AG08395 (cell line): ENCODE measurements around the gene FBXO8.

Experiments
- DNase-seq: peaks from one replicate; pipeline ENCODE4 v3.0.0; 2012; ENCODE audit warnings: mixed read lengths, low spot score

The FBXO8 gene

DNA sequence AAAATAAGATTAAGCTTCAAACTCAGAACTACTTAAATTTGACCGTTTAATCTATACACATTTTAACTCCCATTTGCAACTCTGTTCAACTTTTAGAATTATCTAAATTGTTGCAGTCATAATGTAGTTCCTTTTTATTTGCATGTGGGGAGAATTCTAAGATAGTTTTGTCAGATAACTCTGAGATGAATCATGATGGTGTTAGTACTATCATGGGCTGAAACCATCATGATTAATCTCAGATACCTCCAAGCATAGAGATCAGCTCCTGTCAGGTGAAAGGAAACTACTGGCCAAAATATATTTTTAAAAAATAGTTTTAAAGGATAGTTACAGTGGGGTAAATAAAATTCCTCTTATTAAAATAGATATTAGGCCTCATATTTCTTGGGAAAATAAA lies 39.0 kb downstream of the FBXO8 start:
- DNase-seq, result peak; percentile 9

- DNase-seq, result no peak
Measured at GRCh38 chr4:174241162-174241561, 42.3 kb downstream of the FBXO8 start.

DNA sequence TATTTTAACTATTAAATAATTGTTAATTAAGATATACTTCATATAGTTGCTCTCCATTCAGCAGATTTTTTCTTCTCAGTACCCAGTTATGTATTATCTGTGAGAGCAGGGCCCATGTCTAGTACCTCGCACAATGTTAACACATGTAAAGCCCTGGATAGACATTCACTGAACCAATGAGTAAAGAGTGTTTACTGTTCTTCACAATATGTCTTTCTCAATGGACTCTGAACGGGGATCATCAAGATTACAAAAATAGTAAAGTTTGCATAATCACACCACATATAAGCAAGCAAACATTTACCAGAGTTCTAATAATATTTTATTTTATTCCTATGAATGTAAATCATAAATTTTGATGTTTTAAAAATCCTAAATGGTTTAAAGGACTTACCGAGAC lies 47.1 kb downstream of the FBXO8 start:
- DNase-seq, result no peak

- DNase-seq, result no peak
Measured at GRCh38 chr4:174230680-174231079, 52.8 kb downstream of the FBXO8 start.

- DNase-seq, result no peak
Measured at GRCh38 chr4:174230148-174230547, 53.3 kb downstream of the FBXO8 start.

- DNase-seq, result no peak
Measured at GRCh38 chr4:174228988-174229387, 54.5 kb downstream of the FBXO8 start.

DNA sequence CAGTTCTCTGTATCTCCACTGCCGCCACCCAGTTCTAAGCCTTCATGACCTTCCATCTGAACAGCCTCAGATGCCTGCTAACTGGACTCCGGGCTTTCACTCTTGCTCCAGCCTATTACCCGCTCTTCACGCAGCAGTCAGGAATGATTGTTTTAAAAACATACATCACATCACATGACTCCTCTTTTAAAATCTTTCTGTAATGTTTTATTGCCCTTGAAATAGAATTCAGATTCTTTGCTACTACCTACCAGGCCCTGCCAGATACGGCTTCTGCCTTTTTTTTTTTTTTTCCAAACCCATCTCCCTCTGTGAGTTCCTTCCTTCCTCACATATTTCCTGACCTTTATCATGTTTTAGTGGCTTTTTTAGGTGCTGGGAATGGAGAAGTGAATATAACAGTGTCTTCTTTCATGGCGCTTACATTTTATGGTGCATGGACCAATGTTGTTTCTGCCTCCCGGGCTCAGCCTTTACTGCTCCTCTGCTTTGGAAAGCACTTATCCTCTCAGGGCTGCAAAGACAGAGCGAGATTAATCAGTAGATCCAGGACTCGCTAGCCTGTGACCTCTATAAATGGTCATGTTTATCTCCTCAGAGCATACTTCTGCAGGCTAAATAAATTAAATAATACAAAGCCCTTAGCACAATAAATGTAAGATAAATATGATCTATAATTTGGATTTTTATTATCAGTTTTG lies 58.0 kb downstream of the FBXO8 start:
- DNase-seq, result no peak

GRCh38 chr4:174224550-174224949 lies 58.9 kb downstream of the FBXO8 start:
- no peak for DNase-seq

DNA sequence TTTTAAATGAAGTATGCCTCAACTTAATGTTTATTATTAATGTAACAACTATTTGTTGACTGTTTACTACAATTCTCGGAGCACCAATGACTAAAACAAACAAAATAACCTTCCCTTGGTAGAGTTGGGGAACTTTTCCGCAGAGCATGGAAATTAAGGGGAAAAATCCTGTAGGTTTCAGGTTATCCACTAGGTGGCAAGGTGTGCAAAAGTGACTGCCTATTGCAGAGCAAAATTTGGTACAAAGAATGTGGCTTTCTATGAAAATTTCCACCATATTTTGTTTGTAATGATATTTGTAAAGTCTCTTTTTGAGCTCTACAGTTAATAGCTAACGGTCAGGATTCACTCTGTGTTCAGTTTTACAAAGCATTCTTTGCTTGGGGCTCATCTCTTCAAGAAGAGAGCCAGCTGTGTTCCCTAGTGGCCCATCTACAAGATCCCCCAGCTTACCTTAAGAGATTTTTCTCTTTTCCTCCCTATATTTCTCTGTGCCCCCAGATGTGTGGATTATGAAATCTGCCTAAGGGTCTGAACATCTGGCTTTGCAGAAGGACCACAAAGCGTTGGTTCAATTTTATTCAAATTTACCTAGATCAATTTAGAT lies 61.1 kb downstream of the FBXO8 start:
- peak; percentile 26 for DNase-seq

DNA sequence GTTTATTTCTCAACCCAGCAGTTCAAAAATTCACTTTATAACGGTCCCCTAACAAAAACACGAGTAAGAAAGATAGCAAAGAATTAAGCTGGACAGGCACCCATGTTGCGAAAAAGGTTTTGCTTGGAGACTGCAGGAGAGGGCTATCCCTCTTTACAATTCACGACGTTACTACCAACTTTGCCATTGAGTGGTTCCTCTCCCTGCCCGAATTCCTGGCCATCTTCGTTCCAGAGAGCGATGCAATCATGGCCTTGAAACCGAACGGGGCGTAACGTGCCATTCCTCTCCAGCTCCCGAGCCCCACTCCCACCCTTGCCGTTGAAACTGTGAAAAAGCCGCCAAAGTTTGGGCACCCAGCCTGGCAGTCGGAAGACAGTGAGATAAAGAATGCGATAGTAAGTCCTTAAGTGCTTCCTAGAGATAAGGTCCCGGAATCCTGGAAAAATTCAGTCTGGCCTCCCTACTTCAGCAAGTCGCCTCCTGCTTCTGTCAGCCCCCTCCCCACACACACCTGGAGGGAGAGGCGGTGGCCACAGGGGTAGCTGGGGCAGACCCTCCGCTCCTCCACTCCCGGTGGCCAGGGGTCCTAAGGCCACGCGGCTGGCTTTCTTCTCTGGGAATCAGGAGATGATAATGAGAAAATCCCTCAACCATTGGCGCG lies 65.2 kb downstream of the FBXO8 start:
- no peak for DNase-seq

GRCh38 chr4:174217273-174218126 lies 66.0 kb downstream of the FBXO8 start:
- peak; percentile 69 for DNase-seq

DNA sequence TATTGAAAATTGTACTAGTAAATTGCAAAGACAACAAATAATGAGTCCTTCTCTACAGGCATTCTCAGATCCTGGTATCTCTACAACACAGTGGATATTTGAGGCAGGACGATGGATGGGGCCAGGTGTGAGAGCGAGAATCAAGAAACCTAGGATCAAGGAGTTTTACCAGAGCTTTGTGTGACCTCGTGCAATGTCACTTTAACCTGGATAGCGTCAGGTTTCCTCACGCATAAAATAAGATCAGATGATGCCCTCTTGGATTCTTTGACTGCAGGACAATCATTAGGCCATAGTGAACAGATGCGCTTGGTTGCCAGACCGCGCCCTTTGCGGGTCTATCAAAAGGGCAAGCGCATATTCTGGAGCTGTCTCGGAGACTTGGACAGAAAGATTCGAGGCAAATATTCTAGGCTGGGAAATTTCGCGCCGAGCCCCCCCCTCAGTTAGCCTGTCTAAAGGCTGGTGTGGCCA lies 66.6 kb downstream of the FBXO8 start:
- DNase-seq, result no peak

DNA sequence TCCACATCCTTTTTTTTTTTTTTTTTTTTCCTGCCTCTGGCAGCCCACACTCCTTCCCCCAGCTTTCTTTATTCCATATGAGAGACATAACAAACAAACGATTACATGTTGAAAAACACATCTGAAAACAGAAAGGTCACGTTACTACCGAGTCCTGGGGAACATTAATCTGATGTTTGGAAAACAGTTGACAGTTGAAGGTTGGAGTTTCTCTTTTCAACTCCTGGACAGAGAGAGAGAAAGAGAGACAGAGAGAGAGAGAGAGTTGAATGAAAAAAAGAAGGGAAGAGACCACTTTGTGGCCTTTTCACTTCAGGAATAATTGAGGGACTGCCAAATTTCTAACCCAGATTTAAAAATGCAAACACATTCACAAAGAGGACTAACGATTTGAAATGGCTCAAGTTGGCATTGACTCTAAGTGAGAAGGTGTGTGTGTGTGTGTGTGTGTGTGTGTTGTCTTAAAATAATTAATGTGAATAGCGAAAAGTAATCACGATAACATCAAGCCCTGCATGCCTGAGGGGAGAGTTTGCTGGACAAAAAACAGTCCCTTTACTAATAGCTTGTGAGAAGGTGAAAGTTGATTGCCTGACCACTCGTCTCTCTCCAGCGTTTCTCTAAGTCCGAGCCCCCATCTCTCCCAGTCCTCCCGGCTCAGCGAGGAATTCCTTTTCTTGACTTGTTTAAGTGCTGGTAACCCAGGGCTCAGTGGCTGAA lies 67.3 kb downstream of the FBXO8 start:
- DNase-seq, result no peak

DNA sequence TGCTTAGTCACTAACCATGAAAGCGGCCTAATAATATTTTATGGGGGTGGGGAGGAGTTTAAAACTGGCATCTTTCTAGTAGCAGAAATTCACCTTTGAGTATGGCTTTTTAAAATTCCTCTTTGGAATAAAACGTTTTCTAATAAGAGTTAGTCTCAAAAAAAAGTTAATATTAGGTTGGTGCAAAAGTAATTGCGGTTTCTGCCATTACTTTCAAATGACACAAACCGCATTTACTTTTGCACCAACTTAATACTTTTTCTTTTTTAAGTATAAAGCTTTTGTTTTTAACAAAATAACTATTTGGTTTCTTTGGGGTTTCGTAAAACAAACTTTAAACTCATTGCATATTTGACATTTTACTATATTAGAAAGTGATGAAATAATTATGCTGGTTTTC lies 68.4 kb downstream of the FBXO8 start:
- no peak for DNase-seq

- no peak for DNase-seq
Measured at GRCh38 chr4:174214101-174214878, 69.2 kb downstream of the FBXO8 start.

GRCh38 chr4:174213731-174214100 lies 69.8 kb downstream of the FBXO8 start:
- no peak for DNase-seq

DNA sequence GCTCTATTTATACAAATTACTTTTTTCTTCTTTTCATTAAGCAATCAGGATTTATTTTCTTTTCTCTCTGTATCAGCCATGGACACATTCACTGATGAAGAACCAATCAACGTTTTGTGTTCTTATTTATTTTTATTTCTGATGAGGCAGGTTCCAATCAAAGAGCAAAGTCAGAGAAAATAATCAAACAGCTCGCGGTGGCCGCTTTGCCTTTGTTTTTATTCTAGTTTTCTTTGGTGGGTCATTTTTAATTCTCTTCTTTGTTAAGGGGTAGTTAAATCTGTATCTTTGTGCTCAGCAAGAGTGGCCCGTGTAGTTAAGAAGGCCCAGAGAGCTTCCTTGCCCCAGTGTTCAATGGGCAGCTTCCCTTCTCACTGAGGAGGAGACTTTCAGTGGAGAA lies 71.4 kb downstream of the FBXO8 start:
- DNase-seq, result no peak

GRCh38 chr4:174211622-174212044 lies 71.8 kb downstream of the FBXO8 start:
- no peak for DNase-seq

- peak; percentile 18 for DNase-seq
Measured at GRCh38 chr4:174210952-174211490, 72.4 kb downstream of the FBXO8 start.

DNA sequence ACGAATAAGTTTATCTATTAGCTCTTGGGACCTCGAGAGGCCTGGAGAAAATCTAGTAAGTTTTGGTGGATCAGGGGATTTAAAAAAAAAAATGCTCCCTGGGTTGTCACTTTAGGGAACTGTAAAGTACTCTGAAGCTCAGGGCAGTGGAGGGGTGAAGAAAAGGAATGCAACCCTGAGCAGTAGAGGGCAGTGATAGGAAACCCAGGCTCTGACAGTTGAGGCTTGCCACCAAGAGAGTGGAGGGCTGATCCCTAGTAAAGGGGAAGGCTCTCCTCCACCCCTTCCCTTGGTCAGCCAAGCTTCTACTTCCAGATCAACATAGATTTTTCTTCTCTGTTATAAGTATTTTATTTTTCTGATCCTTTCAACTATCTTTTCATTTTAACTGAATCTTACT lies 73.1 kb downstream of the FBXO8 start:
- no peak for DNase-seq

- peak; percentile 7 for DNase-seq
Measured at GRCh38 chr4:174209341-174209740, 74.1 kb downstream of the FBXO8 start.
